ENCODE measurements around the gene UIMC1. TPM values are rescaled to one million over a fixed set of nuclear protein-coding genes. Genes with fewer than 3 reads are reported as not detected.

The UIMC1 gene
- total RNA-seq, 1 experiment from 2014 or later = 53.0 TPM

- no CpG with 5 or more reads among the region's 2 CpGs for WGBS (ENCODE audit: extremely low coverage, insufficient read length, low lambda C conversion rate)
- no peaks in the 10 kb centered on the region for H3K9me3 ChIP-seq (ENCODE audit: control insufficient read depth, low read depth, low read length)
These were observed 11.8 kb upstream of the UIMC1 start for GRCh38 chr5:177018341-177018740.

More at GRCh38 chr5:177018341-177018740, 11.8 kb upstream of the UIMC1 start:
- Histone ChIP-seq H2BK120ac (ENCODE audit: low read depth, low read length, poor library complexity, severe bottlenecking) (no peak overlapping the region), H2BK5ac (ENCODE audit: insufficient read length, low read length) (no peak overlapping the region), H3K79me2 (ENCODE audit: insufficient read depth, low read length) (no peaks in the 10 kb centered on the region), H3K18ac (ENCODE audit: insufficient read length, low read depth, low read length) (no peak overlapping the region), H4K8ac (replicated peaks; ENCODE audit: insufficient read length, low read depth, low read length) (no peak overlapping the region), H3T11ph (ENCODE audit: low read length) (no peak overlapping the region), H2BK12ac (ENCODE audit: insufficient read length, low read depth, low read length) (no peak overlapping the region), H3K23ac (ENCODE audit: insufficient read length, low read depth, low read length) (no peak overlapping the region), H3K27ac (ENCODE audit: insufficient read length, low read depth, low read length) (no peak overlapping the region), H4K91ac (ENCODE audit: insufficient read length, low read depth, low read length) (no peak overlapping the region), H3K27me3 (ENCODE audit: insufficient read depth, low read length) (no peaks in the 10 kb centered on the region), H4K5ac (ENCODE audit: insufficient read length, low read depth, low read length) (no peak overlapping the region), H3K4ac (ENCODE audit: low read depth, low read length) (no peak overlapping the region), H2AK5ac (ENCODE audit: insufficient read length, low read length) (no peak overlapping the region), H3K79me1 (ENCODE audit: insufficient read depth, low read depth, low read length, poor library complexity, severe bottlenecking) (no peaks in the 10 kb centered on the region), H3K9ac (ENCODE audit: extremely low read depth, insufficient read length, low read length) (no peak overlapping the region), H3K14ac (ENCODE audit: insufficient read depth, low read length) (no peak overlapping the region), H2BK15ac (ENCODE audit: low read depth, low read length) (no peak overlapping the region), H3K4me2 (ENCODE audit: insufficient read depth, insufficient read length, low read length) (no peak overlapping the region), H2BK20ac (ENCODE audit: low read depth, low read length, poor library complexity, severe bottlenecking) (no peak overlapping the region), H4K20me1 (ENCODE audit: control insufficient read depth, insufficient read depth, insufficient read length) (no peaks in the 10 kb centered on the region), H2AFZ (ENCODE audit: low read length) (no peak overlapping the region), H3K56ac (ENCODE audit: insufficient read length, low read depth, low read length) (no peak overlapping the region), H3K23me2 (ENCODE audit: insufficient read length, low read depth, low read length, poor library complexity, severe bottlenecking) (peaks cover 11% of the 10 kb centered on the region), H3K4me1 (ENCODE audit: insufficient read depth, low read length) (no peaks in the 10 kb centered on the region)
- H3K27me3 Mint-ChIP-seq (ENCODE audit: low read depth) = no peaks in the 10 kb centered on the region; the same call in 1 of the 2 replicates
- no peak overlapping the region for H3K4me3 Mint-ChIP-seq
- TF ChIP-seq, protein P1, sequence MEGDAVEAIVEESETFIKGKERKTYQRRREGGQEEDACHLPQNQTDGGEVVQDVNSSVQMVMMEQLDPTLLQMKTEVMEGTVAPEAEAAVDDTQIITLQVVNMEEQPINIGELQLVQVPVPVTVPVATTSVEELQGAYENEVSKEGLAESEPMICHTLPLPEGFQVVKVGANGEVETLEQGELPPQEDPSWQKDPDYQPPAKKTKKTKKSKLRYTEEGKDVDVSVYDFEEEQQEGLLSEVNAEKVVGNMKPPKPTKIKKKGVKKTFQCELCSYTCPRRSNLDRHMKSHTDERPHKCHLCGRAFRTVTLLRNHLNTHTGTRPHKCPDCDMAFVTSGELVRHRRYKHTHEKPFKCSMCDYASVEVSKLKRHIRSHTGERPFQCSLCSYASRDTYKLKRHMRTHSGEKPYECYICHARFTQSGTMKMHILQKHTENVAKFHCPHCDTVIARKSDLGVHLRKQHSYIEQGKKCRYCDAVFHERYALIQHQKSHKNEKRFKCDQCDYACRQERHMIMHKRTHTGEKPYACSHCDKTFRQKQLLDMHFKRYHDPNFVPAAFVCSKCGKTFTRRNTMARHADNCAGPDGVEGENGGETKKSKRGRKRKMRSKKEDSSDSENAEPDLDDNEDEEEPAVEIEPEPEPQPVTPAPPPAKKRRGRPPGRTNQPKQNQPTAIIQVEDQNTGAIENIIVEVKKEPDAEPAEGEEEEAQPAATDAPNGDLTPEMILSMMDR (conservative IDR thresholded peaks at IDR 0.05) = no peak
- no peaks in the 10 kb centered on the region for H3K9me3 Mint-ChIP-seq
- no peak overlapping the region for H3K27ac Mint-ChIP-seq
- no peak for DNase-seq
- no peaks in the 10 kb centered on the region for H3K36me3 Mint-ChIP-seq (ENCODE audit: insufficient read depth in 1 of 3, low read depth in 3 of 3)
- H3K4me1 Mint-ChIP-seq = peaks cover 9 to 14% of the 10 kb centered on the region in 2 experiments

All from H9 (cell line).